ENCODE data around the gene CDHR1. TPM values are rescaled to one million over a fixed set of nuclear protein-coding genes. Genes with fewer than 3 reads are reported as not detected.
A peak's percentile ranks its signal among the peaks of the same experiment; 100 is the strongest.

The CDHR1 gene
- total RNA-seq, 1 experiment from 2014 or later, result not detected

- Histone ChIP-seq H3K4me2 (no peak overlapping the region), H4K20me1 (ENCODE audit: insufficient read depth) (0 out of 2 replicates have a peak, but pooled peaks cover 3% of the 10 kb centered on the region), H3K4me3 (no peak overlapping the region), H3K79me2 (ENCODE audit: low read depth) (no peaks in the 10 kb centered on the region), H3K4me1 (replicated peaks; ENCODE audit: insufficient read depth) (no peaks in the 10 kb centered on the region), H3K9me3 (ENCODE audit: insufficient read depth, low read depth) (no peaks in the 10 kb centered on the region), H3F3A (ENCODE audit: insufficient read depth, low read depth) (no peaks in the 10 kb centered on the region), H3K27ac (no peak overlapping the region), H3K9me2 (ENCODE audit: insufficient read depth) (no peaks in the 10 kb centered on the region), H3K27me3 (ENCODE audit: insufficient read depth, low read depth) (peaks cover 96% of the 10 kb centered on the region), H3K36me3 (ENCODE audit: low read depth) (no peaks in the 10 kb centered on the region), H2AFZ (no peak overlapping the region)
- ChIA-PET POLR2A (ENCODE audit: unreplicated experiment) (no interaction called here), CTCF (no interaction called here)
- BruUV-seq (replicated peaks), result no TSS peak
- TF ChIP-seq CTCF (conservative IDR thresholded peaks at IDR 0.05), result no peak
- TF ChIP-seq EZH2 (IDR thresholded peaks at IDR 0.05; ENCODE audit: low read depth), result no peak
- no peak for DNase-seq
- intact Hi-C loops (cut with micrococcal nuclease; ENCODE audit: unreplicated experiment), result no loop called here
Observed at GRCh38 chr10:84213076-84213475, 18.7 kb downstream of the CDHR1 start.

GRCh38 chr10:84214046-84214572 is 19.8 kb downstream of the CDHR1 start:
- CTCF ChIA-PET, result interaction anchor here (0.6 kb wide), 1 partner anchor 216 kb away, joined by 3 read pairs; no protein-coding TSS in a partner anchor
- POLR2A ChIA-PET (ENCODE audit: unreplicated experiment), result no interaction called here
- H3K4me3 ChIP-seq, result no peak overlapping the region

GRCh38 chr10:84214612-84215235 is 20.4 kb downstream of the CDHR1 start:
- BruUV-seq (replicated peaks), result no TSS peak

More at GRCh38 chr10:84214046-84214572, 19.8 kb downstream of the CDHR1 start:
- no peaks in the 10 kb centered on the region for H3K9me2 ChIP-seq (ENCODE audit: insufficient read depth)
- no peaks in the 10 kb centered on the region for H3K79me2 ChIP-seq (ENCODE audit: low read depth)
- 0 out of 2 replicates have a peak, but pooled peaks cover 3% of the 10 kb centered on the region for H4K20me1 ChIP-seq (ENCODE audit: insufficient read depth)
- no peak overlapping the region for H3K27ac ChIP-seq
- no peaks in the 10 kb centered on the region for H3K9me3 ChIP-seq (ENCODE audit: insufficient read depth, low read depth)
- no TSS peak for BruUV-seq (replicated peaks)
- no peak for DNase-seq
- no peak overlapping the region for H3K4me2 ChIP-seq
- peaks cover 96% of the 10 kb centered on the region for H3K27me3 ChIP-seq (ENCODE audit: insufficient read depth, low read depth)
- TF ChIP-seq CTCF (conservative IDR thresholded peaks at IDR 0.05), result no peak
- no peak for TF ChIP-seq EZH2 (IDR thresholded peaks at IDR 0.05; ENCODE audit: low read depth)
- intact Hi-C loops (cut with micrococcal nuclease; ENCODE audit: unreplicated experiment), result no loop called here
- no peaks in the 10 kb centered on the region for H3K36me3 ChIP-seq (ENCODE audit: low read depth)
- H2AFZ ChIP-seq, result no peak overlapping the region
- no peaks in the 10 kb centered on the region for H3F3A ChIP-seq (ENCODE audit: insufficient read depth, low read depth)
- no peaks in the 10 kb centered on the region for H3K4me1 ChIP-seq (replicated peaks; ENCODE audit: insufficient read depth)

More at GRCh38 chr10:84214612-84215235, 20.4 kb downstream of the CDHR1 start:
- Histone ChIP-seq H3K4me2 (no peak overlapping the region), H4K20me1 (ENCODE audit: insufficient read depth) (0 out of 2 replicates have a peak, but pooled peaks cover 3% of the 10 kb centered on the region), H3K4me1 (replicated peaks; ENCODE audit: insufficient read depth) (no peaks in the 10 kb centered on the region), H3K9me2 (ENCODE audit: insufficient read depth) (no peaks in the 10 kb centered on the region), H3K36me3 (ENCODE audit: low read depth) (no peaks in the 10 kb centered on the region), H3K27me3 (ENCODE audit: insufficient read depth, low read depth) (peaks cover 97% of the 10 kb centered on the region), H3K9me3 (ENCODE audit: insufficient read depth, low read depth) (no peaks in the 10 kb centered on the region), H3K27ac (no peak overlapping the region), H3K79me2 (ENCODE audit: low read depth) (no peaks in the 10 kb centered on the region), H2AFZ (no peak overlapping the region), H3F3A (ENCODE audit: insufficient read depth, low read depth) (no peaks in the 10 kb centered on the region), H3K4me3 (no peak overlapping the region)
- ChIA-PET POLR2A (ENCODE audit: unreplicated experiment) (no interaction called here), CTCF (interaction anchor here (0.6 kb wide), 1 partner anchor 215 kb away, joined by 3 read pairs; no protein-coding TSS in a partner anchor)
- intact Hi-C loops (cut with micrococcal nuclease; ENCODE audit: unreplicated experiment), result no loop called here
- TF ChIP-seq EZH2 (IDR thresholded peaks at IDR 0.05; ENCODE audit: low read depth) (no peak), CTCF (conservative IDR thresholded peaks at IDR 0.05) (peak; percentile 65)
- no peak for DNase-seq

Measured in PC-9 (cell line).